Caco-2 (cell line): ENCODE results near the gene LMNTD1. TPM values are rescaled to one million over a fixed set of nuclear protein-coding genes. Genes with fewer than 3 reads are reported as not detected.
A peak's percentile ranks its signal among the peaks of the same experiment; 100 is the strongest.

Experiments used
- BruUV-seq: library from RNA; stranded (reverse); fragments of 400-500 nt; replicated peaks from 2 replicates; lab custom pipeline; 2021; lab: Mats Ljungman, UMichigan
- CTCF ChIA-PET: fragments of 300-600 bp; sonication (Branson Sonifier 250); formaldehyde crosslinking; loops from one replicate; lab custom pipeline; 2022; ENCODE audit warnings: antibody characterized with exemption; lab: Charles Lee
- POLR2A ChIA-PET: fragments of 300-600 bp; sonication (Branson Sonifier 250); formaldehyde crosslinking; loops from one replicate; lab custom pipeline; 2022; ENCODE audit warnings: antibody characterized with exemption; lab: Charles Lee
- DNase-seq, 2 experiments: peaks; one replicate each; pipeline versions ENCODE4 v3.0.0 to v3.0.0-alpha.2; 2020 to 2022
- H3K27me3 ChIP-seq: replicated peaks from 2 replicates; pipeline ENCODE4 v1.6.0; 2011; ENCODE audit warnings: low read length; ENCODE audit not compliant: control insufficient read depth, insufficient read depth
- H3K36me3 ChIP-seq: 2 replicates; pipeline ENCODE4 v1.5.1; 2011; ENCODE audit warnings: low read length; ENCODE audit not compliant: control insufficient read depth, insufficient read depth
- H3K4me1 ChIP-seq: fragments of 250-450 bp; sonication (Bioruptor Pico); 2 replicates; pipeline ENCODE4 v1.5.1; 2020; ENCODE audit warnings: mild to moderate bottlenecking
- H3K4me3 ChIP-seq: 2 replicates; pipeline ENCODE4 v1.5.1; 2011; ENCODE audit warnings: low read depth, mild to moderate bottlenecking, control low read depth, low read length
- H3K9me3 ChIP-seq: fragments of 250-450 bp; sonication (Bioruptor Pico); 2 replicates; pipeline ENCODE4 v1.5.1; 2020; ENCODE audit warnings: mild to moderate bottlenecking, moderate library complexity
- H3K27ac Mint-ChIP-seq: one replicate; pipeline ENCODE4 v1.8.0; 2022; ENCODE audit warnings: mixed read lengths; ENCODE audit not compliant: unreplicated experiment
- H3K27me3 Mint-ChIP-seq: one replicate; pipeline ENCODE4 v1.8.0; 2022; ENCODE audit warnings: mixed read lengths; ENCODE audit not compliant: insufficient read depth, unreplicated experiment
- H3K36me3 Mint-ChIP-seq: one replicate; pipeline ENCODE4 v1.8.0; 2022; ENCODE audit warnings: mild to moderate bottlenecking, mixed read lengths; ENCODE audit not compliant: insufficient read depth, unreplicated experiment
- H3K4me1 Mint-ChIP-seq: one replicate; pipeline ENCODE4 v1.8.0; 2022; ENCODE audit warnings: low read depth, mixed read lengths; ENCODE audit not compliant: unreplicated experiment
- H3K4me3 Mint-ChIP-seq: one replicate; pipeline ENCODE4 v1.8.0; 2022; ENCODE audit warnings: mild to moderate bottlenecking, moderate library complexity, mixed read lengths; ENCODE audit not compliant: unreplicated experiment
- H3K9me3 Mint-ChIP-seq: one replicate; pipeline ENCODE4 v1.8.0; 2022; ENCODE audit warnings: mixed read lengths; ENCODE audit not compliant: unreplicated experiment
- CTCF ChIP-seq, 2 experiments: fragments of 200-600 bp in 1 of 2; IDR thresholded peaks; 1 replicate in 1 of 2; 2 replicates in 1 of 2; pipeline versions ENCODE4 v1.5.1 to v1.8.0; 2011 to 2022; ENCODE audit warnings: antibody characterized with exemption in 1 of 2, control low read depth in 1 of 2, inconsistent platforms in 1 of 2, low read depth in 1 of 2, low read length in 1 of 2, mild to moderate bottlenecking in 1 of 2, moderate library complexity in 1 of 2; ENCODE audit not compliant: insufficient read depth in 1 of 2, severe bottlenecking in 1 of 2, unreplicated experiment in 1 of 2
- intact Hi-C: fragments of 100-400 bp; cut with micrococcal nuclease; formaldehyde crosslinking; loops from one replicate; pipeline ENCODE4 v1.10.0; 2022; ENCODE audit not compliant: unreplicated experiment
- total RNA-seq: library from RNA; stranded (reverse); gene quantifications from 2 replicates; pipeline ENCODE4 v1.2.3, GENCODE V29; 2022

LMNTD1 gene
- total RNA-seq, 1 experiment from 2014 or later = not detected

GRCh38 chr12:25521625-25522256 is 31.3 kb downstream of the LMNTD1 start:
- no peak for TF ChIP-seq CTCF (IDR thresholded peaks at IDR 0.05; ENCODE audit: insufficient read depth in 1 of 2, low read depth in 1 of 2, low read length in 1 of 2, severe bottlenecking in 1 of 2, unreplicated experiment in 1 of 2)
- intact Hi-C loops = no loop called here
- Histone ChIP-seq H3K9me3 (no peaks in the 10 kb centered on the region), H3K4me1 (peaks cover 27% of the 10 kb centered on the region), H3K27me3 (no peaks in the 10 kb centered on the region), H3K36me3 (no peaks in the 10 kb centered on the region), H3K4me3 (no peak overlapping the region)
- H3K36me3 Mint-ChIP-seq = no peaks in the 10 kb centered on the region
- no peak overlapping the region for H3K4me3 Mint-ChIP-seq
- ChIA-PET POLR2A (no interaction called here), CTCF (no interaction called here)
- no peak for DNase-seq
- peaks cover 23% of the 10 kb centered on the region for H3K4me1 Mint-ChIP-seq
- no peaks in the 10 kb centered on the region for H3K27me3 Mint-ChIP-seq
- no peaks in the 10 kb centered on the region for H3K9me3 Mint-ChIP-seq
- no TSS peak for BruUV-seq
- H3K27ac Mint-ChIP-seq = no peak overlapping the region

GRCh38 chr12:25518512-25518911 is 34.6 kb downstream of the LMNTD1 start:
- ChIA-PET POLR2A (no interaction called here), CTCF (no interaction called here)
- BruUV-seq = no TSS peak
- Mint-ChIP-seq H3K9me3 (no peaks in the 10 kb centered on the region), H3K27ac (no peak overlapping the region), H3K4me3 (no peak overlapping the region), H3K27me3 (peaks cover 3% of the 10 kb centered on the region), H3K4me1 (peaks cover 15% of the 10 kb centered on the region), H3K36me3 (no peaks in the 10 kb centered on the region)
- no peaks in the 10 kb centered on the region for H3K9me3 ChIP-seq
- intact Hi-C loops = no loop called here
- H3K4me1 ChIP-seq = peaks cover 13% of the 10 kb centered on the region
- no peak for TF ChIP-seq CTCF (IDR thresholded peaks at IDR 0.05; ENCODE audit: insufficient read depth in 1 of 2, low read depth in 1 of 2, low read length in 1 of 2, severe bottlenecking in 1 of 2, unreplicated experiment in 1 of 2)
- no peak overlapping the region for H3K4me3 ChIP-seq
- no peaks in the 10 kb centered on the region for H3K36me3 ChIP-seq
- no peaks in the 10 kb centered on the region for H3K27me3 ChIP-seq
- DNase-seq = peak in 1 of 2 experiments; percentile 32

- Mint-ChIP-seq H3K27me3 (no peaks in the 10 kb centered on the region), H3K9me3 (no peaks in the 10 kb centered on the region), H3K27ac (no peak overlapping the region), H3K36me3 (no peaks in the 10 kb centered on the region), H3K4me3 (no peak overlapping the region), H3K4me1 (peaks cover 15% of the 10 kb centered on the region)
- H3K27me3 ChIP-seq = no peaks in the 10 kb centered on the region
- DNase-seq = no peak
- intact Hi-C loops = no loop called here
- peaks cover 4% of the 10 kb centered on the region; the same call in 1 of the 2 replicates for H3K4me1 ChIP-seq
- H3K36me3 ChIP-seq = no peaks in the 10 kb centered on the region
- POLR2A ChIA-PET = no interaction called here
- BruUV-seq = no TSS peak
- TF ChIP-seq CTCF (IDR thresholded peaks at IDR 0.05; ENCODE audit: insufficient read depth in 1 of 2, low read depth in 1 of 2, low read length in 1 of 2, severe bottlenecking in 1 of 2, unreplicated experiment in 1 of 2) = no peak
- no peaks in the 10 kb centered on the region for H3K9me3 ChIP-seq
- CTCF ChIA-PET = no interaction called here
- no peak overlapping the region for H3K4me3 ChIP-seq
Observed at GRCh38 chr12:25504744-25505143, 48.3 kb downstream of the LMNTD1 start.
